PC-9 (cell line): Measurements from ENCODE around the gene ADORA3.

ENCODE experiments used
- CTCF ChIP-seq: fragments of 200-600 bp; sonication (generic); conservative IDR thresholded peaks from 2 replicates; pipeline ENCODE4 v1.6.1; 2017; ENCODE audit warnings: mixed run types, antibody characterized with exemption, mild to moderate bottlenecking, moderate library complexity
- EZH2 ChIP-seq: fragments of 200-600 bp; sonication (generic); IDR thresholded peaks from 2 replicates; pipeline ENCODE4 v1.8.0; 2017; ENCODE audit warnings: antibody characterized with exemption, low read depth

GRCh38 chr1:111484391-111485026 lies 18.9 kb downstream of the ADORA3 start:
- TF ChIP-seq CTCF (no peak), EZH2 (no peak)
